IMR-90 (cell line): Measurements from ENCODE around the gene XRCC4. TPM values are rescaled to one million over a fixed set of nuclear protein-coding genes. Genes with fewer than 3 reads are reported as not detected.

ENCODE experiments used
- ATAC-seq: fragments of 200-7000 bp; cut with Tn5 transposase; 2 replicates; pipeline ENCODE4 v1.9.1; 2020; ENCODE audit warnings: low read depth, mild to moderate bottlenecking, moderate library complexity
- BruUV-seq: library from RNA; stranded (reverse); fragments of 400-500 nt; replicated peaks from 2 replicates; lab custom pipeline; 2021; lab: Mats Ljungman, UMichigan
- CTCF ChIA-PET: fragments of 300-600 bp; formaldehyde crosslinking; extraction: SDS; loops from one replicate; lab custom pipeline; 2021; ENCODE audit warnings: antibody characterized with exemption; lab: Yijun Ruan, JAX
- POLR2A ChIA-PET: fragments of 300-600 bp; sonication (Branson Sonifier 250); formaldehyde crosslinking; loops from one replicate; lab custom pipeline; 2022; ENCODE audit warnings: antibody characterized with exemption; ENCODE audit not compliant: unreplicated experiment; lab: Charles Lee
- DNase-seq: peaks from one replicate; pipeline ENCODE4 v3.0.0; 2013
- H2AFZ ChIP-seq: replicated peaks from 2 replicates; pipeline ENCODE3; 2013; ENCODE audit warnings: low read length, mild to moderate bottlenecking; ENCODE audit not compliant: poor library complexity
- H2AK5ac ChIP-seq: 2 replicates; pipeline ENCODE4 v1.6.1; 2013; ENCODE audit warnings: low read depth, low read length, inconsistent platforms
- H2AK9ac ChIP-seq: replicated peaks from 2 replicates; pipeline ENCODE3; 2013; ENCODE audit warnings: mild to moderate bottlenecking, low read depth, low read length, moderate library complexity; ENCODE audit not compliant: poor library complexity
- H2BK120ac ChIP-seq: 2 replicates; pipeline ENCODE4 v1.6.1; 2013; ENCODE audit warnings: low read depth, low read length, inconsistent platforms
- H2BK15ac ChIP-seq: 3 replicates; pipeline ENCODE4 v1.6.1; 2013; ENCODE audit warnings: low read depth, low read length, inconsistent platforms
- H2BK20ac ChIP-seq: 2 replicates; pipeline ENCODE4 v1.6.1; 2013; ENCODE audit warnings: low read depth, mild to moderate bottlenecking, inconsistent platforms, low read length, moderate library complexity
- H2BK5ac ChIP-seq: 2 replicates; pipeline ENCODE4 v1.6.1; 2013; ENCODE audit warnings: mild to moderate bottlenecking, low read depth, low read length, inconsistent platforms; ENCODE audit not compliant: poor library complexity, severe bottlenecking
- H3K14ac ChIP-seq: replicated peaks from 2 replicates; pipeline ENCODE4 v1.6.1; 2013; ENCODE audit warnings: low read depth, low read length, inconsistent platforms
- H3K18ac ChIP-seq: 2 replicates; pipeline ENCODE4 v1.6.1; 2013; ENCODE audit warnings: low read depth, low read length, control low read depth
- H3K23ac ChIP-seq: 2 replicates; pipeline ENCODE4 v1.6.1; 2013; ENCODE audit warnings: low read depth, low read length, inconsistent platforms
- H3K27ac ChIP-seq: 2 replicates; pipeline ENCODE4 v1.5.1; 2013; ENCODE audit warnings: mild to moderate bottlenecking, control low read depth, low read length; ENCODE audit not compliant: insufficient read depth
- H3K27me3 ChIP-seq: 2 replicates; pipeline ENCODE4 v1.6.1; 2013; ENCODE audit warnings: low read length; ENCODE audit not compliant: control insufficient read depth, insufficient read depth
- H3K36me3 ChIP-seq: 2 replicates; pipeline ENCODE4 v1.6.1; 2013; ENCODE audit warnings: low read length, mixed read lengths; ENCODE audit not compliant: control insufficient read depth, insufficient read depth
- H3K4ac ChIP-seq: 2 replicates; pipeline ENCODE4 v1.6.1; 2013; ENCODE audit warnings: low read depth, low read length, inconsistent platforms
- H3K4me1 ChIP-seq: 2 replicates; pipeline ENCODE4 v1.6.1; 2013; ENCODE audit warnings: low read length, mixed read lengths; ENCODE audit not compliant: control insufficient read depth, insufficient read depth
- H3K4me2 ChIP-seq: 2 replicates; pipeline ENCODE4 v1.6.1; 2013; ENCODE audit warnings: low read depth, mild to moderate bottlenecking, control low read depth, low read length, moderate library complexity
- H3K4me3 ChIP-seq: 2 replicates; pipeline ENCODE4 v1.5.1; 2013; ENCODE audit warnings: low read depth, mild to moderate bottlenecking, control low read depth, low read length, moderate library complexity; ENCODE audit not compliant: insufficient read depth
- H3K56ac ChIP-seq: 2 replicates; pipeline ENCODE4 v1.6.1; 2013; ENCODE audit warnings: low read length, inconsistent platforms; ENCODE audit not compliant: insufficient read depth; ENCODE audit errors: extremely low read depth
- H3K79me1 ChIP-seq, 2 experiments: 2 replicates each; pipeline ENCODE4 v1.6.1; 2013; ENCODE audit warnings: low read length in 2 of 2, inconsistent platforms in 1 of 2, low read depth in 1 of 2
- H3K9ac ChIP-seq: 2 replicates; pipeline ENCODE4 v1.6.1; 2013; ENCODE audit warnings: low read depth, low read length, control low read depth
- H3K9me1 ChIP-seq: 2 replicates; pipeline ENCODE4 v1.6.1; 2013; ENCODE audit warnings: low read length, inconsistent platforms; ENCODE audit not compliant: insufficient read depth
- H3K9me3 ChIP-seq: 2 replicates; pipeline ENCODE4 v1.6.1; 2013; ENCODE audit warnings: low read length; ENCODE audit not compliant: control insufficient read depth, insufficient read depth
- H4K20me1 ChIP-seq: 2 replicates; pipeline ENCODE4 v1.6.1; 2013; ENCODE audit warnings: low read length, inconsistent platforms; ENCODE audit not compliant: insufficient read depth
- H4K5ac ChIP-seq: 2 replicates; pipeline ENCODE4 v1.6.1; 2013; ENCODE audit warnings: mild to moderate bottlenecking, low read depth, low read length, control low read depth
- H4K8ac ChIP-seq, 2 experiments: 2 replicates each; pipeline ENCODE4 v1.6.1; 2013; ENCODE audit warnings: low read depth in 2 of 2, low read length in 2 of 2, control low read depth in 1 of 2, inconsistent platforms in 1 of 2
- H4K91ac ChIP-seq: 2 replicates; pipeline ENCODE4 v1.6.1; 2013; ENCODE audit warnings: low read depth, low read length, inconsistent platforms; ENCODE audit not compliant: insufficient read depth
- BHLHE40 ChIP-seq: fragments of 150-350 bp; IDR thresholded peaks from 2 replicates; pipeline ENCODE4 v1.6.1; 2016; ENCODE audit warnings: mild to moderate bottlenecking, low read depth, low read length
- CEBPB ChIP-seq: IDR thresholded peaks from 2 replicates; pipeline ENCODE4 v1.6.1; 2012; ENCODE audit warnings: low read depth, low read length, improper control_type of control experiment
- CHD1 ChIP-seq: IDR thresholded peaks from 2 replicates; pipeline ENCODE4 v1.6.1; 2012; ENCODE audit warnings: low read depth, low read length, improper control_type of control experiment
- FOS ChIP-seq: fragments of 150-350 bp; IDR thresholded peaks from 2 replicates; pipeline ENCODE4 v1.6.1; 2016; ENCODE audit warnings: low read depth, low read length
- MAZ ChIP-seq: IDR thresholded peaks from 2 replicates; pipeline ENCODE4 v1.6.1; 2012; ENCODE audit warnings: low read depth, mild to moderate bottlenecking, low read length, improper control_type of control experiment, moderate library complexity, borderline replicate concordance
- POLR2A ChIP-seq: IDR thresholded peaks from 2 replicates; pipeline ENCODE4 v1.6.1; 2012; ENCODE audit warnings: mild to moderate bottlenecking, low read depth, low read length
- RCOR1 ChIP-seq: IDR thresholded peaks from 2 replicates; pipeline ENCODE4 v1.6.1; 2012; ENCODE audit warnings: mild to moderate bottlenecking, low read length, improper control_type of control experiment; ENCODE audit not compliant: insufficient replicate concordance
- RFX5 ChIP-seq: IDR thresholded peaks from 2 replicates; pipeline ENCODE4 v1.8.0; 2012; ENCODE audit warnings: low read depth, mild to moderate bottlenecking, low read length, moderate library complexity
- SMC3 ChIP-seq: fragments of 150-350 bp; IDR thresholded peaks from 2 replicates; pipeline ENCODE4 v1.6.1; 2016; ENCODE audit warnings: low read depth, mild to moderate bottlenecking, antibody characterized with exemption, low read length, moderate library complexity
- USF2 ChIP-seq: fragments of 150-350 bp; IDR thresholded peaks from 2 replicates; pipeline ENCODE4 v1.6.1; 2017; ENCODE audit warnings: mild to moderate bottlenecking, antibody characterized with exemption, low read length, low read depth
- WGBS, 2 experiments: methylation state at CpG; one replicate each; pipeline versions ENCODE4 v1.1.5 to v1.1.7; 2013; ENCODE audit warnings: missing lambda C conversion rate in 2 of 2; ENCODE audit not compliant: insufficient read length in 1 of 2; ENCODE audit errors: extremely low coverage in 2 of 2; 5-methylcytosine and 5-hydroxymethylcytosine counted together
- dilution Hi-C: fragments of 300-500 bp; cut with HindIII; formaldehyde crosslinking; loops from one replicate; pipeline ENCODE4 v1.14.3; 2018; ENCODE audit warnings: low sequenced_read_pairs; ENCODE audit not compliant: unreplicated experiment
- in situ Hi-C: fragments of 300-500 bp; cut with MboI; formaldehyde crosslinking; loops from 3 replicates; pipeline ENCODE4 v1.14.3; 2019; ENCODE audit warnings: low sequenced_read_pairs, inconsistent platforms, mixed read lengths
- intact Hi-C: fragments of 100-400 bp; cut with micrococcal nuclease; formaldehyde crosslinking; loops from 2 replicates; pipeline ENCODE4 v1.10.0; 2022
- polyA plus RNA-seq, 3 experiments: library from polyadenylated mRNA; depleted of rRNA; stranded (reverse); fragments of >200 nt; gene quantifications; 2 replicates each; pipeline ENCODE4 v1.2.3, GENCODE V29; 2012; ENCODE audit warnings: low replicate concordance in 1 of 3
- total RNA-seq: library from RNA; depleted of rRNA; stranded (reverse); fragments of >200 nt; gene quantifications from 2 replicates; pipeline ENCODE4 v1.2.3, GENCODE V29; 2012

XRCC4 gene
- total and polyA plus RNA-seq, 2 of the 4 experiments (the other 2 are of a cell fraction), result 3.5 to 4.7 TPM

GRCh38 chr5:83345423-83345822 is 268.1 kb downstream of the XRCC4 start:
- in situ Hi-C loops, result no loop called here
- DNase-seq (no peak), ATAC-seq (no peak)
- Histone ChIP-seq H3K36me3 (no peaks in the 10 kb centered on the region), H2AK5ac (no peak overlapping the region), H3K4me1 (no peaks in the 10 kb centered on the region), H3K9ac (no peak overlapping the region), H3K18ac (no peak overlapping the region), H4K8ac (no peak overlapping the region), H3K9me3 (peaks cover 9% of the 10 kb centered on the region), H3K4me2 (no peak overlapping the region), H2AFZ (no peak overlapping the region), H2BK120ac (no peak overlapping the region), H2BK15ac (no peak overlapping the region), H2AK9ac (no peak overlapping the region), H2BK5ac (no peak overlapping the region), H3K4me3 (no peak overlapping the region), H3K27ac (no peak overlapping the region), H4K20me1 (no peaks in the 10 kb centered on the region), H4K91ac (no peak overlapping the region), H3K23ac (no peak overlapping the region), H3K9me1 (no peaks in the 10 kb centered on the region), H3K56ac (no peak overlapping the region), H4K5ac (no peak overlapping the region), H3K14ac (no peak overlapping the region), H3K4ac (no peak overlapping the region), H2BK20ac (no peak overlapping the region), H3K27me3 (no peaks in the 10 kb centered on the region), H3K79me1 (no peaks in the 10 kb centered on the region)
- ChIA-PET CTCF (no interaction called here), POLR2A (no interaction called here)
- TF ChIP-seq RCOR1, result no peak
- no peak for TF ChIP-seq RFX5
- TF ChIP-seq USF2, result no peak
- no peak for TF ChIP-seq SMC3
- TF ChIP-seq FOS, result no peak
- TF ChIP-seq CEBPB, result no peak
- TF ChIP-seq CHD1, result no peak
- TF ChIP-seq MAZ, result no peak
- no peak for TF ChIP-seq POLR2A
- no peak for TF ChIP-seq BHLHE40
- dilution Hi-C loops, result no loop called here
- BruUV-seq, result no TSS peak
- intact Hi-C loops, result no loop called here
- 100% methylated on average over 1 of the region's 6 CpGs; no CpG with 5 or more reads in 1 of the 2 experiments for WGBS, 2 experiments
